ENCODE results near the gene RAC3.

DNA sequence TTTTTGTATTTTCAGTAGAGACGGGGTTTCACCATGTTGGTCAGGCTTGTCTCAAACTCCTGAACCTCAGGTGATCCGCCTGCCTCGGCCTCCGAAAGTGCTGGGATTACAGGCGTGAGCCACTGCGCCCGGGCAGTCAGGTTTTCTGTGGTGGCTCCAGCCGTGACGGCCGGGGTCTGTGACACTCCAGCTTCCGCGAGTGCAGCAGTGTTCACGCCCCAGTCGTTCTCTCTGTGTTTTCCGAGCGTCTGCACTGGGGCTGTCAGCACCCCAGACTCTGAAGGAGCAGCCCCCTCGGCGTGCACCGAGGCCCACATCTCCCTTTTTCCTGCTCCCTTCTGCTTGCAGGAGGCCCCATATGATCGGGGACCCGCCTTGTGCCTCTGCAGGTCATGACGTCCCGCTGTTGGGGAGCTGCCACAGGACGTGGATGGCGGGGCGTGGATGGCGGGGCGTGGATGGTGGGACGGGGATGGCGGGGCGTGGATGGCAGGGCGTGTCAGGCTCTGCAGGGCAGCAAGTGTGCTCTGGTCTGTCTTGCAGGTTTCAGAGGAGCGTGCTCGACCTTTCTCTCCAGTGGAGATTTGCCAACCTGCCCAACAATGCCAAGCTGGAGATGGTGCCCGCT lies 48.4 kb upstream of the RAC3 start:
- TF ChIP-seq, protein P1, sequence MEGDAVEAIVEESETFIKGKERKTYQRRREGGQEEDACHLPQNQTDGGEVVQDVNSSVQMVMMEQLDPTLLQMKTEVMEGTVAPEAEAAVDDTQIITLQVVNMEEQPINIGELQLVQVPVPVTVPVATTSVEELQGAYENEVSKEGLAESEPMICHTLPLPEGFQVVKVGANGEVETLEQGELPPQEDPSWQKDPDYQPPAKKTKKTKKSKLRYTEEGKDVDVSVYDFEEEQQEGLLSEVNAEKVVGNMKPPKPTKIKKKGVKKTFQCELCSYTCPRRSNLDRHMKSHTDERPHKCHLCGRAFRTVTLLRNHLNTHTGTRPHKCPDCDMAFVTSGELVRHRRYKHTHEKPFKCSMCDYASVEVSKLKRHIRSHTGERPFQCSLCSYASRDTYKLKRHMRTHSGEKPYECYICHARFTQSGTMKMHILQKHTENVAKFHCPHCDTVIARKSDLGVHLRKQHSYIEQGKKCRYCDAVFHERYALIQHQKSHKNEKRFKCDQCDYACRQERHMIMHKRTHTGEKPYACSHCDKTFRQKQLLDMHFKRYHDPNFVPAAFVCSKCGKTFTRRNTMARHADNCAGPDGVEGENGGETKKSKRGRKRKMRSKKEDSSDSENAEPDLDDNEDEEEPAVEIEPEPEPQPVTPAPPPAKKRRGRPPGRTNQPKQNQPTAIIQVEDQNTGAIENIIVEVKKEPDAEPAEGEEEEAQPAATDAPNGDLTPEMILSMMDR (IDR thresholded peaks at IDR 0.05; ENCODE audit: poor library complexity) = no peak
- no peak for TF ChIP-seq EZH2 (IDR thresholded peaks at IDR 0.05; ENCODE audit: borderline replicate concordance)
